Measurements from ENCODE around the gene GRIK4.

DNA sequence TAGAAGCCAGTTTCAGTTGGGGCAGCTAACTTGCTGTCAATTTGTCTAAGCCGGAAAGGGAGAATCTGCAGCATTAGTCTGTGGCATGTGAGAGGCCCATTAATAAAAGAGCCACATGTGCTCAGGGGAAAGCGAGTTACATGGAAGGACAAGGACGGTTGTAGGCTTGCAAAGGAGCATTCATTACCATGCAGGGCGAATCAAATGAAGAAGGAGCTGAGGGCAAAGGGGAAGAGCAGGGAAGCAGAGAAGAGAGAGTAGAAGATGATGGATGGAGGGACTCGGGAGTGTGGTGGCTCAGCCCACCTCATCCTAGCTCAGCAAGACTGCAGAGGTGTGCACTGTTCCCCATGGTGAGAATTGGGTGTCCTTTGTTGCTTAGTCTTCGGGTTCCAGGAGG, 359.6 kb downstream of the GRIK4 start:
- TF ChIP-seq POLR2AphosphoS5 (IDR thresholded peaks at IDR 0.05; ENCODE audit: low read depth, low read length): no peak
- TF ChIP-seq, protein P1, sequence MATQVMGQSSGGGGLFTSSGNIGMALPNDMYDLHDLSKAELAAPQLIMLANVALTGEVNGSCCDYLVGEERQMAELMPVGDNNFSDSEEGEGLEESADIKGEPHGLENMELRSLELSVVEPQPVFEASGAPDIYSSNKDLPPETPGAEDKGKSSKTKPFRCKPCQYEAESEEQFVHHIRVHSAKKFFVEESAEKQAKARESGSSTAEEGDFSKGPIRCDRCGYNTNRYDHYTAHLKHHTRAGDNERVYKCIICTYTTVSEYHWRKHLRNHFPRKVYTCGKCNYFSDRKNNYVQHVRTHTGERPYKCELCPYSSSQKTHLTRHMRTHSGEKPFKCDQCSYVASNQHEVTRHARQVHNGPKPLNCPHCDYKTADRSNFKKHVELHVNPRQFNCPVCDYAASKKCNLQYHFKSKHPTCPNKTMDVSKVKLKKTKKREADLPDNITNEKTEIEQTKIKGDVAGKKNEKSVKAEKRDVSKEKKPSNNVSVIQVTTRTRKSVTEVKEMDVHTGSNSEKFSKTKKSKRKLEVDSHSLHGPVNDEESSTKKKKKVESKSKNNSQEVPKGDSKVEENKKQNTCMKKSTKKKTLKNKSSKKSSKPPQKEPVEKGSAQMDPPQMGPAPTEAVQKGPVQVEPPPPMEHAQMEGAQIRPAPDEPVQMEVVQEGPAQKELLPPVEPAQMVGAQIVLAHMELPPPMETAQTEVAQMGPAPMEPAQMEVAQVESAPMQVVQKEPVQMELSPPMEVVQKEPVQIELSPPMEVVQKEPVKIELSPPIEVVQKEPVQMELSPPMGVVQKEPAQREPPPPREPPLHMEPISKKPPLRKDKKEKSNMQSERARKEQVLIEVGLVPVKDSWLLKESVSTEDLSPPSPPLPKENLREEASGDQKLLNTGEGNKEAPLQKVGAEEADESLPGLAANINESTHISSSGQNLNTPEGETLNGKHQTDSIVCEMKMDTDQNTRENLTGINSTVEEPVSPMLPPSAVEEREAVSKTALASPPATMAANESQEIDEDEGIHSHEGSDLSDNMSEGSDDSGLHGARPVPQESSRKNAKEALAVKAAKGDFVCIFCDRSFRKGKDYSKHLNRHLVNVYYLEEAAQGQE (IDR thresholded peaks at IDR 0.05; ENCODE audit: insufficient read depth in 1 of 2, low read depth in 2 of 2, low read length in 2 of 2): no peak
- TF ChIP-seq TAF1 (IDR thresholded peaks at IDR 0.05; ENCODE audit: borderline replicate concordance, insufficient read depth, low read length): no peak

Measured in PFSK-1 (cell line).